Neural cell (in vitro differentiated cells): ENCODE measurements around the gene ZNF277. TPM values are rescaled to one million over a fixed set of nuclear protein-coding genes. Genes with fewer than 3 reads are reported as not detected.

Experiments
- H2AFZ ChIP-seq: fragments of 200-600, 300-800 bp; sonication (generic), shearing (Covaris generic); 2 replicates; pipeline ENCODE4 v1.6.0; 2014; ENCODE audit warnings: low read depth, mild to moderate bottlenecking, antibody characterized with exemption, low read length, moderate library complexity
- H3F3A ChIP-seq: fragments of 200-600 bp; shearing (Covaris generic); 2 replicates; pipeline ENCODE4 v1.6.1; 2016; ENCODE audit warnings: mild to moderate bottlenecking, moderate library complexity, mixed read lengths, antibody characterized with exemption, low read length; ENCODE audit not compliant: insufficient read depth, poor library complexity, severe bottlenecking
- H3K27ac ChIP-seq: fragments of 200-600, 300-800 bp; sonication (generic), shearing (Covaris generic); 2 replicates; pipeline ENCODE4 v1.5.1; 2014; ENCODE audit warnings: mild to moderate bottlenecking, low read length, moderate library complexity
- H3K27me3 ChIP-seq: fragments of 300-800, 200-600 bp; sonication (generic), shearing (Covaris generic); 2 replicates; pipeline ENCODE4 v1.6.0; 2014; ENCODE audit warnings: mild to moderate bottlenecking, low read depth, low read length, moderate library complexity; ENCODE audit not compliant: insufficient read depth
- H3K36me3 ChIP-seq: fragments of 300-800, 200-600 bp; sonication (generic), shearing (Covaris generic); 2 replicates; pipeline ENCODE4 v1.5.1; 2014; ENCODE audit warnings: mild to moderate bottlenecking, antibody characterized with exemption, low read length, moderate library complexity; ENCODE audit not compliant: insufficient read depth
- H3K4me2 ChIP-seq: fragments of 300-800, 200-600 bp; sonication (generic), shearing (Covaris generic); 2 replicates; pipeline ENCODE4 v1.6.0; 2014; ENCODE audit warnings: mild to moderate bottlenecking, low read length
- H3K4me3 ChIP-seq: fragments of 300-800, 200-600 bp; sonication (generic), shearing (Covaris generic); 2 replicates; pipeline ENCODE4 v1.5.1; 2014; ENCODE audit warnings: mild to moderate bottlenecking, low read length, moderate library complexity
- H3K79me2 ChIP-seq: fragments of 200-600 bp; shearing (Covaris generic); replicated peaks from 2 replicates; pipeline ENCODE4 v1.6.0; 2014; ENCODE audit warnings: mild to moderate bottlenecking, low read length, moderate library complexity; ENCODE audit not compliant: insufficient read depth
- H3K9ac ChIP-seq: fragments of 300-800, 200-600 bp; sonication (generic), shearing (Covaris generic); 2 replicates; pipeline ENCODE4 v1.6.1; 2016; ENCODE audit warnings: mild to moderate bottlenecking, low read length, mixed read lengths
- H3K9me2 ChIP-seq: fragments of 200-600 bp; shearing (Covaris generic); 2 replicates; pipeline ENCODE4 v1.6.1; 2016; ENCODE audit warnings: mild to moderate bottlenecking, low read length, mixed read lengths; ENCODE audit not compliant: insufficient read depth
- H3K9me3 ChIP-seq: fragments of 200-600, 300-800 bp; sonication (generic), shearing (Covaris generic); 2 replicates; pipeline ENCODE4 v1.6.1; 2016; ENCODE audit warnings: mild to moderate bottlenecking, mixed run types, low read length, moderate library complexity, mixed read lengths
- H4K20me1 ChIP-seq: fragments of 200-600 bp; shearing (Covaris generic); 2 replicates; pipeline ENCODE4 v1.6.1; 2016; ENCODE audit warnings: mild to moderate bottlenecking, mixed run types; ENCODE audit not compliant: insufficient read depth
- CTCF ChIP-seq: fragments of 450-650 bp; IDR thresholded peaks from 2 replicates; pipeline ENCODE4 v1.5.1; 2014; ENCODE audit warnings: antibody characterized with exemption, mild to moderate bottlenecking, moderate library complexity; ENCODE audit not compliant: poor library complexity, severe bottlenecking
- EP300 ChIP-seq: fragments of 450-650 bp; conservative IDR thresholded peaks from 2 replicates; pipeline ENCODE4 v1.6.1; 2014; ENCODE audit warnings: antibody characterized with exemption, mild to moderate bottlenecking, moderate library complexity; ENCODE audit not compliant: poor library complexity, severe bottlenecking
- EZH2 ChIP-seq: fragments of 200-600, 300-800 bp; shearing (Covaris generic), sonication (generic); IDR thresholded peaks from 2 replicates; pipeline ENCODE4 v1.6.1; 2014; ENCODE audit warnings: antibody characterized with exemption, low read length, borderline replicate concordance, mild to moderate bottlenecking; ENCODE audit not compliant: insufficient read depth, poor library complexity, severe bottlenecking
- MXI1 ChIP-seq: fragments of 450-650 bp; conservative IDR thresholded peaks from 2 replicates; pipeline ENCODE4 v1.6.1; 2014; ENCODE audit warnings: antibody characterized with exemption, mild to moderate bottlenecking; ENCODE audit not compliant: poor library complexity, severe bottlenecking
- POLR2AphosphoS5 ChIP-seq: IDR thresholded peaks from 2 replicates; pipeline ENCODE4 v1.6.1; 2012
- RAD21 ChIP-seq: fragments of 450-650 bp; conservative IDR thresholded peaks from 2 replicates; pipeline ENCODE4 v1.6.1; 2014; ENCODE audit warnings: antibody characterized with exemption, mild to moderate bottlenecking, moderate library complexity
- SMC3 ChIP-seq: fragments of 450-650 bp; conservative IDR thresholded peaks from 2 replicates; pipeline ENCODE4 v1.6.1; 2014; ENCODE audit warnings: antibody characterized with exemption, mild to moderate bottlenecking, moderate library complexity; ENCODE audit not compliant: poor library complexity
- TAF1 ChIP-seq: IDR thresholded peaks from 2 replicates; pipeline ENCODE4 v1.6.1; 2012; ENCODE audit warnings: low read depth
- polyA plus RNA-seq: library from polyadenylated mRNA; depleted of rRNA; stranded (reverse); fragments of >200 nt; gene quantifications from 2 replicates; pipeline ENCODE4 v1.2.3, GENCODE V29; 2014
- TF ChIP-seq, protein P1 (sequence below): IDR thresholded peaks from 2 replicates; pipeline ENCODE4 v1.6.1; 2012; ENCODE audit warnings: borderline replicate concordance

The ZNF277 gene
- polyA plus RNA-seq, 1 donor from 2014 or later = 30.0 TPM

DNA sequence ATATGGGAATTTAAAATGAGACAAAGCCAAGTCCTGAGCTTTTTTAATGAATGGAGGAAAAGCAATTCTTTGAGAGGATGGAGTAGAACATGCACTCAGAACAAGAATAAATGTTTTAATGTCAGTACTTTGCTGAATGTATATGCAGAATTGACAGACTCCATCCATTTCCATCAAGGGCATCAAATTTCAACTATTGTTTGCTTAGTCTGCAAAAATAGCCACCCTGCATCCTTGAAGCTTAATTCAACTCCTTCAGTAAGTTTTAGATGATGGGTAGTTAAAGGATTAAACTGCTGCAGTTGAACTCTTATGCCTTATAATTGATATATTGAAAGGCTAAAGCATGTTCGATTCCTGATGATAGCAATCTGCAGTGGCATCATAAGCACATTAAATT is 144.1 kb downstream of the ZNF277 start:
- H3K9ac ChIP-seq = no peak overlapping the region
- TF ChIP-seq, protein P1, sequence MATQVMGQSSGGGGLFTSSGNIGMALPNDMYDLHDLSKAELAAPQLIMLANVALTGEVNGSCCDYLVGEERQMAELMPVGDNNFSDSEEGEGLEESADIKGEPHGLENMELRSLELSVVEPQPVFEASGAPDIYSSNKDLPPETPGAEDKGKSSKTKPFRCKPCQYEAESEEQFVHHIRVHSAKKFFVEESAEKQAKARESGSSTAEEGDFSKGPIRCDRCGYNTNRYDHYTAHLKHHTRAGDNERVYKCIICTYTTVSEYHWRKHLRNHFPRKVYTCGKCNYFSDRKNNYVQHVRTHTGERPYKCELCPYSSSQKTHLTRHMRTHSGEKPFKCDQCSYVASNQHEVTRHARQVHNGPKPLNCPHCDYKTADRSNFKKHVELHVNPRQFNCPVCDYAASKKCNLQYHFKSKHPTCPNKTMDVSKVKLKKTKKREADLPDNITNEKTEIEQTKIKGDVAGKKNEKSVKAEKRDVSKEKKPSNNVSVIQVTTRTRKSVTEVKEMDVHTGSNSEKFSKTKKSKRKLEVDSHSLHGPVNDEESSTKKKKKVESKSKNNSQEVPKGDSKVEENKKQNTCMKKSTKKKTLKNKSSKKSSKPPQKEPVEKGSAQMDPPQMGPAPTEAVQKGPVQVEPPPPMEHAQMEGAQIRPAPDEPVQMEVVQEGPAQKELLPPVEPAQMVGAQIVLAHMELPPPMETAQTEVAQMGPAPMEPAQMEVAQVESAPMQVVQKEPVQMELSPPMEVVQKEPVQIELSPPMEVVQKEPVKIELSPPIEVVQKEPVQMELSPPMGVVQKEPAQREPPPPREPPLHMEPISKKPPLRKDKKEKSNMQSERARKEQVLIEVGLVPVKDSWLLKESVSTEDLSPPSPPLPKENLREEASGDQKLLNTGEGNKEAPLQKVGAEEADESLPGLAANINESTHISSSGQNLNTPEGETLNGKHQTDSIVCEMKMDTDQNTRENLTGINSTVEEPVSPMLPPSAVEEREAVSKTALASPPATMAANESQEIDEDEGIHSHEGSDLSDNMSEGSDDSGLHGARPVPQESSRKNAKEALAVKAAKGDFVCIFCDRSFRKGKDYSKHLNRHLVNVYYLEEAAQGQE = no peak
- no peak for TF ChIP-seq EP300
- TF ChIP-seq POLR2AphosphoS5 = no peak
- TF ChIP-seq RAD21 = no peak
- TF ChIP-seq EZH2 = no peak
- TF ChIP-seq CTCF = no peak
- no peak for TF ChIP-seq MXI1
- TF ChIP-seq TAF1 = no peak
- no peak for TF ChIP-seq SMC3
- H3K27ac ChIP-seq = no peak overlapping the region
- H3K79me2 ChIP-seq = no peaks in the 10 kb centered on the region
- no peak overlapping the region for H3K4me3 ChIP-seq
- H3K27me3 ChIP-seq = no peaks in the 10 kb centered on the region
- H4K20me1 ChIP-seq = no peaks in the 10 kb centered on the region
- no peak overlapping the region for H3K4me2 ChIP-seq
- no peak overlapping the region for H2AFZ ChIP-seq
- H3K9me2 ChIP-seq = no peaks in the 10 kb centered on the region
- H3K9me3 ChIP-seq = no peaks in the 10 kb centered on the region
- H3F3A ChIP-seq = no peaks in the 10 kb centered on the region
- no peaks in the 10 kb centered on the region for H3K36me3 ChIP-seq

GRCh38 chr7:112356596-112356995 is 150.1 kb downstream of the ZNF277 start:
- Histone ChIP-seq H3K79me2 (no peaks in the 10 kb centered on the region), H3K4me2 (no peak overlapping the region), H3K27ac (no peak overlapping the region), H3K9ac (no peak overlapping the region), H4K20me1 (no peaks in the 10 kb centered on the region), H3K9me3 (no peaks in the 10 kb centered on the region), H3F3A (no peaks in the 10 kb centered on the region), H3K36me3 (no peaks in the 10 kb centered on the region), H2AFZ (no peak overlapping the region), H3K4me3 (no peak overlapping the region), H3K9me2 (no peaks in the 10 kb centered on the region), H3K27me3 (no peaks in the 10 kb centered on the region)
- TF ChIP-seq RAD21 (no peak), EZH2 (no peak), MXI1 (no peak)
- TF ChIP-seq, protein P1 = no peak
